HCT116 (cell line): ENCODE measurements around the gene BICRAL.
"Not testable (repeated sequence)": the region's sequence is repeated elsewhere in the genome, so short reads cannot be mapped to it uniquely, and the experiment has no call there.

Experiments
- JUND ChIP-seq: IDR thresholded peaks from 2 replicates; pipeline ENCODE4 v1.6.1; 2012
- POLR2AphosphoS5 ChIP-seq: IDR thresholded peaks from 2 replicates; pipeline ENCODE4 v1.6.1; 2011; ENCODE audit warnings: mild to moderate bottlenecking, low read depth, low read length, moderate library complexity
- SP1 ChIP-seq: IDR thresholded peaks from 2 replicates; pipeline ENCODE4 v1.6.1; 2012; ENCODE audit warnings: low read depth
- TF ChIP-seq, protein P1 (sequence below), 3 experiments: fragments of 200-600 bp in 1 of 3; sonication (generic) in 1 of 3; IDR thresholded peaks in 2 of 3; conservative IDR thresholded peaks in 1 of 3; 2 replicates each; pipeline ENCODE4 v1.5.1; 2012 to 2017; ENCODE audit warnings: low read depth in 2 of 3, low read length in 2 of 3, antibody characterized with exemption in 1 of 3, borderline replicate concordance in 1 of 3, control low read depth in 1 of 3, mild to moderate bottlenecking in 1 of 3, mixed read lengths in 1 of 3, mixed run types in 1 of 3, moderate library complexity in 1 of 3; ENCODE audit not compliant: insufficient read depth in 1 of 3
- TF ChIP-seq, protein P2 (sequence below): IDR thresholded peaks from 2 replicates; pipeline ENCODE4 v1.6.1; 2012

DNA sequence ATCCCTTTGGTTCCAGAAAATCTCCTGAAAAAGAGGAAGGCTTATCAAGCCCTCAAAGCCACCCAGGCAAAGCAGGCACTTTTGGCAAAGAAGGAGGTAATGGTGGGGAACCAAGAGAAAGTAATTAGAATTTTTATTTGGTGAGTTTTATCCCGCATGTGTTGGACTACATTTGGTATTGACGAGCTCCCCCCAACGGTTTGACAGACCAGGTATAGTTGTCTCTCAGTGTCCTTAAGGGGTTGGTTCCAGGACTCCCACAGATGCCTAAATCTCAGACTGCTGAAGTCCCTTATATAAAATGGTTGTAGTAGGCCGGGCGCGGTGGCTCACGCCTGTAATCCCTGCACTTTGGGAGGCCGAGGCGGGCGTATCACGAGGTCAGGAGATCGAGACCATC lies 99.0 kb downstream of the BICRAL start:
- TF ChIP-seq, protein P1, sequence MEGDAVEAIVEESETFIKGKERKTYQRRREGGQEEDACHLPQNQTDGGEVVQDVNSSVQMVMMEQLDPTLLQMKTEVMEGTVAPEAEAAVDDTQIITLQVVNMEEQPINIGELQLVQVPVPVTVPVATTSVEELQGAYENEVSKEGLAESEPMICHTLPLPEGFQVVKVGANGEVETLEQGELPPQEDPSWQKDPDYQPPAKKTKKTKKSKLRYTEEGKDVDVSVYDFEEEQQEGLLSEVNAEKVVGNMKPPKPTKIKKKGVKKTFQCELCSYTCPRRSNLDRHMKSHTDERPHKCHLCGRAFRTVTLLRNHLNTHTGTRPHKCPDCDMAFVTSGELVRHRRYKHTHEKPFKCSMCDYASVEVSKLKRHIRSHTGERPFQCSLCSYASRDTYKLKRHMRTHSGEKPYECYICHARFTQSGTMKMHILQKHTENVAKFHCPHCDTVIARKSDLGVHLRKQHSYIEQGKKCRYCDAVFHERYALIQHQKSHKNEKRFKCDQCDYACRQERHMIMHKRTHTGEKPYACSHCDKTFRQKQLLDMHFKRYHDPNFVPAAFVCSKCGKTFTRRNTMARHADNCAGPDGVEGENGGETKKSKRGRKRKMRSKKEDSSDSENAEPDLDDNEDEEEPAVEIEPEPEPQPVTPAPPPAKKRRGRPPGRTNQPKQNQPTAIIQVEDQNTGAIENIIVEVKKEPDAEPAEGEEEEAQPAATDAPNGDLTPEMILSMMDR (IDR thresholded peaks at IDR 0.05 in 2 of 3, conservative IDR thresholded peaks at IDR 0.05 in 1 of 3; ENCODE audit: borderline replicate concordance in 1 of 3, insufficient read depth in 1 of 3, low read depth in 2 of 3, low read length in 2 of 3): not testable (repeated sequence)
- not testable (repeated sequence) for TF ChIP-seq POLR2AphosphoS5, JUND, SP1
- TF ChIP-seq, protein P2, sequence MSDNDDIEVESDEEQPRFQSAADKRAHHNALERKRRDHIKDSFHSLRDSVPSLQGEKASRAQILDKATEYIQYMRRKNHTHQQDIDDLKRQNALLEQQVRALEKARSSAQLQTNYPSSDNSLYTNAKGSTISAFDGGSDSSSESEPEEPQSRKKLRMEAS: not testable (repeated sequence)
